Inflammatory macrophage treated with lipopolysaccharide for 1 hour (primary cell): ENCODE results near the gene RBMX2.
"Not testable (repeated sequence)": the region's sequence is repeated elsewhere in the genome, so short reads cannot be mapped to it uniquely, and the experiment has no call there.

Experiments used
- DNase-seq, 2 donors: peaks; one replicate each; pipeline ENCODE4 v3.0.0-alpha.2; 2020 to 2022

RBMX2 gene

DNA sequence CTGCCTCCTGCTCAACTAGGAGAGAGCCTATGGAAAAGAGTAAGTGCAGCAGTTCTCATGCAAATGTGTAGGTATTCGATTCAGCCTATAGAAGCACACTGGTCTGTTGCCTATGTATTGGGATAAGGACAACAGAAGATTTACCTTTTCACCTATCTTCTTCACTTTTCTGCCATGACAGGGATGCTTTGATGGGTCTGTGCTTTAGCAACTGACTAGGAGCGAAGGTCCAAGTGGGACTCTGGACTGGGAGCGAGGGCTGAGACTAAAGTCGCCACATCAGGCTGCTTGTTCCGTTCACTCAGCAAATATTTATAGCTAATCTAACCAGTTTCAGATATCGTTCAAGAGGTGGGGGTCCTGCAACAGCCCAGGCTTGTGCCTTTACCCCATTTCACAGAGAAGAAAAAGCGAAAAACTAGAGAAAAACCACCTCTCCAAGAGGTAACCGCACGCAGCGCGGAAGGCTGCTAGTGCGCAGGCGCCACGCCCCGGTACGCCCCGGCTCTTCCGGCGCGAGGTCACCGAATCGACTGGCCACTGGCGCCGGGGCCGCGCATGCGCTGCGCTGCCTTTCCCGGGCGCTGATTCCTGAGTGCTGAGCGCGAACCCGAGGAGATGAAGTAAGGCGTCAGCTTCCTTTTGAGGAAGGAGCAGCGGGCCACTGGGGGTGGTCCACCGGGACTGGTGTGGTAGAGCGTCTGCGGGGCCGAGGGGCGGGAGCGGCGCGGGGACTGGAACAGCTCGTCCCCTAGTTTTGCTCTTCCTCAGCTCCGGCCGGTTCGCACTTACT is at the start of gene RBMX2:
RBMX2 (plus strand) TSS at position 573 of the 793 bp plus-strand sequence; CDS start at position 619, 46 bp downstream.
- peak; percentile 74 to 80 for DNase-seq

GRCh38 chrX:130352050-130352449 is 49.7 kb upstream of the RBMX2 start:
- not testable (repeated sequence) for DNase-seq

DNA sequence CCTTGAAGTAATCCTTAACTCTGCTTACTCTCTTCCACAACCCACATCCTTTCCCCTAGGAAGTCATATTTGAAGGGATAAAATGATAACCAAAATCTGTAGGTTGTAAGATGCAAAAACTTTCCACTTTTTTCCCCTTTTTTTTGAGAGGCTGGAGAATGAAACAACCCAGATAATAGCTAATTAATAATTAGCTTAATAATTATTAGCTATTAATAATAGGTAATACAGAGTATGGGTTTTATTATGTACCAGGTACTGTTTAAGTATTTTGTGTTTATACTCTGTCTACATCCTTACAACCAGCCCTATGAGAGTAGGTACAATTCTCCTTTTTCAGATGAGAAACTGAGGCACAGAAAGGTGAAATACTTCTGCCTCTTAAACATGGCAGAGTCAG is 25.7 kb upstream of the RBMX2 start:
- DNase-seq: no peak

- DNase-seq: no peak
Observed at GRCh38 chrX:130378024-130378669, 23.6 kb upstream of the RBMX2 start.

DNA sequence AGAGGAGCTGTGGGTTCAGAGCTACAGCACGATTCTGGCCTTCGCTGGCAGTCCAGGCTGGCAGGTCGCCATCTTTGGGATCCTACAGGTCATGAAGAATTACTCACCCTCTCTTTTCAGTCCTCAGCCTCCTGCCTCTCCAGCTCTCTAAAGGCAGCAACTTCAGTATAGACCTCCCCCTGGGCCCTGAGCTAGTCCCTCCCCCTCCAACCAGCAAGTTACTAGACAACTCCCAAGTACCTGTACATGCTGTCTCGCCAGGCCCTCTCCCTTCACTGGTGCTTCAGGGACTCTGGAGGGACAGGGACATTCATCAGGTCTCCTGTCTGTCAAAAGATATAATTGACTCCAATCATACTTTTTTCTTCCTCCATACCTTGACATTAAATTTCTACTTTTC is 16.3 kb upstream of the RBMX2 start, which contains the start of gene GPR119:
GPR119 (minus strand) TSS at position 155 of the 400 bp plus-strand sequence. CDS start 227 bp downstream, outside the sequence.
- DNase-seq: no peak

- DNase-seq: no peak
Observed at GRCh38 chrX:130386408-130386808, 15.4 kb upstream of the RBMX2 start.

DNA sequence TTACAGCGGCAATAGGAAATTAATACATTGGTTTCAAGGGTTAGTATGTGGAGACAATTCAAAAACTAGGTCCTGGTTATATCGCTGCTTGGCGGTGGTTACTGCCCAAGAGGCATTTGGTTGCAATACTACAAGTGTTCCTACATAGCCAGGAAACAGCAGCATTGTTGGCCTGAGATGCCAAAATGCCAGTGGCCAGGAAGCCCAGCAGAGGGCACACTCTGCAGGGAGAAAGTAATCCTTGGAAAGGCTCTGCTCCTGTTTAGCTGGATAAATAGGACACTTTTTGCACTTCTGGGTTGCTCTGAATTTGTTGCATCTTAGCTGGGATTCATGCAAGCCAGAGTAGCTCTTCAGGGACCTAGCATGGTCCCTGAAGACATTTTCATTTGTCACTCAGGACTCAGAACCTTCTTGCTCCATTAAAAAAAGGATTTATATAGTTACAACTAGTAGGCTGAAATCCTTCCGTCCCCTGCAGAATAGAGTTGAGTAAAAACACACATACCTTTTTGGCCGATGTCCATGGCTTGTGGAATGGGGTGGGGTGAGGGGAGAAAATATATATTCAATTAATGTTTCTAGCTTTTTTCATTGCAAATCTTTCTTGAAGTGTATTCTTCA is 8.2 kb upstream of the RBMX2 start:
- DNase-seq: peak; percentile 16 to 26

DNA sequence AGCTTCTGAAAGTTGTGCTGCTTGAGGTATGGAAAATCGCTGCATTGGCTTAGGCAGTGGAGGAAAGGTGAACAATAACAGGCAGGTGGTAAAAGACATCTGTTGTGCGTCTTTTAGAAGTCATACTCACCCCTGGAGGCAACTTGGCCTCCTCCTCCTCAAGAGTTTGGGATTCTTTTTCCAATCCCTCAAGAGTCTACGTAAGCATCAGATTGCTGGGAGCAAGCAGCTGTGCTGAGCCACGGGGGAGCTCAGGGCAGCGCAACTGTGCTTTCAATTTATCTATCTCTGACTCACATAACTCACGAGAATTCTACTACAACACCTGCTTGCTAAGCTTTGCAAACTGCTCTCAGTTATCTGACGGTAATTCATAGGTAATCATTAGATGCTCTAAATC is 6.4 kb upstream of the RBMX2 start:
- no peak for DNase-seq

DNA sequence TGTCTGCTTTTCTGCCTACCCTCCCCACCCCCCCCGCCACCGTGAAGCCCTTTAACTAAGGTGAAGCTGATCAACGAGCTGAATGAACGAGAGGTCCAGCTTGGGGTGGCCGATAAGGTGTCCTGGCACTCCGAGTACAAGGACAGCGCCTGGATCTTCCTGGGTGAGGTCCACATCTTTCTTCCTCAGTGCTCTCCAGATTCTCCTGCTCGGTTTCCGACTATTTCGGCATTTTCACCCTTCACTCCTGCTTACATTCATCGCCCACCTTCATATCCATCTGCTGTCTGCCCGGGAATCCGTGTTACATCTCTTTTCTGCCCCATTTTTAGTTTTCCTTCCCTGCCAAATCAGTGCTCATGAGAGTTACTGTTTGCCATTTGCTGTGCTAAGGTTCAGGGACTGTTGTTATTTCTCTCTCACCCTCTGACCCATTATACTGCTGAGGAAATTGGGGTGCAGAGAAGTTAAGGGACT is 459 bp downstream of the RBMX2 start:
- no peak for DNase-seq

DNA sequence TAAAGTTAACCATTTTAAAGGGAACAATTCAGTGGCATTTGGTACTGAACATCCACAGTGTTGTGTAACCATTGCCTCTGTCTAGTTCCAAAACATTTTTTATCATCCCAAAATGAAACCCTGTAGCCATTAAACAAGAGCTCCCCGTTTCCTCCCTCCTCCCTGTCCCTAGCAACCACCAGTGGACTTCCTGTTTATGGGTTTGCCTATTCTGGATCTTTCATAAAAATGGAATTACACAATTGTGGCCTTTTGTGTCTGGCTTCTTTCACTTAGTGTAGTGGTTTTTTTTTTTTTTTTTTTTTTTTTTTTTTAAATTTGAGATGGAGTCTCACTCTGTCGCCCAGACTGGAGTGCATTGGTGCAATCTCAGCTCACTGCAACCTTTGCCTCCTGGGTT is 11.6 kb downstream of the RBMX2 start:
- peak; percentile 79 to 83 for DNase-seq

DNA sequence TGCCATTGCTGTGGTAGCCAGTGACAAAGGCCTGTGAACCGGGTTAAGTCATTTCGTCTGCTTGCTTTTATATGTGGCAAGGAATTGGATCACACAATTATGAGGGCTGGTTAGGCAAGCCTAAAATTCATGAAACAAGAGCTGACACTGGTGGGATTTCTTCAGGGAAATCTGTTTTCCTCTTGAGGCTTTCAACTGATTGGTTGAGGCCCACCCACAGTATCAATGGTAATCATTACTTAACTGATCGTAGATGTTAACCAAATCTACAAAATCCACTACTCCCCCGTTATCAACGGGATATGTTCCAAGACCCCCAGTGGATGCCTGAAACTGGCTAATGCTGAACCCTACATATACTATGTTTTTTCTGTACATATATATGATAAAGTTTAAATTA is 13.0 kb downstream of the RBMX2 start:
- DNase-seq: no peak

DNA sequence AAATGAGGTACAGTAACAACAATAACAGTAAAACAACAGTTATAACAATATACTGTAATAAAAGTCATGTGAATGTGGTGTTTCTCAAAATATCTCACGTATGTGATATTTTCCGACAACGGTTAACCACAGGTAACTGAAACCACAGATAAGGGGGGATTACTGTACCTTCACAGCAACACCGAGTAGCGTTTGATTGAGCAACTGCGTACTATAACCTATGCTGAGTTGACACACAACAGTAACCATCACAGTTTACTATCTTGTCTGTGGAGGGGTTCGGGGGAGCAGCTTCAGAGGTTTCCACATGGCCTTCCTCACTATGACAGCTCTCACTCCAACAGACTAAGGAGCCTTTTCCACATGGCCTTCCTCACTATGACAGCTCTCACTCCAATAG is 13.4 kb downstream of the RBMX2 start:
- no peak for DNase-seq

- no peak for DNase-seq
Observed at GRCh38 chrX:130416785-130417184, 15.0 kb downstream of the RBMX2 start.

DNA sequence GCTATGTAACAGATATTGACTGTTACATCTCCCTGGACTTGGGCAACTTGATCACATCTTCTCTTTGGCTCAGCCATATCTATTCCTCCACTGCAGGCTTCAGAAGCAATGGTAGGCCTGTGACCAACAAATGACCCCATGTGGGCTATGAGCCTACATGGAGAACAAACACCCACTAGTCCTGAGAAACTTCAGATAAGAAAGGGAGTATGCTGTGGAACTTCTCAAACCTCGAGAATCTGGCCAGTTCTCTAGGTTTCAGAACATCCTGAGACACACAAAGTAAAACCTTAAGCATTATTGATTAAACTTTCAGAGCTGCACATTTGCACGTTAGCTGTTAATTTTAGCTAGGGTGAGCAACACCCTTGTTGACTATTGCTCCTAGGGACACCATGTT is 16.3 kb downstream of the RBMX2 start:
- no peak for DNase-seq

DNA sequence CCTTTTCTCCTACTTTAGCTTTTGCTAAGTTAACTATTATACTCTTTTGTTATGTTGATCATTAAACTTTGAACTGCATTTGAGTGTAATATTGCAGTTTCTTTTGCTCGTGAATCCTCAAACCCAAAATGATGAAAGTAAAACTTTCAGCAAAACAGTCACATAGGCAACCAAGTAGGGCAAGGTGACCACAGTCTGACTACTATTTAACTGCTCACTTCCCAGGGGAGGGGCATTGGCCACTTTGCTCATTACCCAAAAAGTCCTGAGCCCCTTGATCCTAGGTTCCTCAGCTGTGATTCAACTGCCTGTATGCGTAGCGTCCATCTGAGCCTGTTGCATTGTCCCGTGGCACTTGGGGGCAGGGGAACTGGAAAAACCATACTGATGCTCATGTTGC is 17.0 kb downstream of the RBMX2 start:
- no peak for DNase-seq

DNA sequence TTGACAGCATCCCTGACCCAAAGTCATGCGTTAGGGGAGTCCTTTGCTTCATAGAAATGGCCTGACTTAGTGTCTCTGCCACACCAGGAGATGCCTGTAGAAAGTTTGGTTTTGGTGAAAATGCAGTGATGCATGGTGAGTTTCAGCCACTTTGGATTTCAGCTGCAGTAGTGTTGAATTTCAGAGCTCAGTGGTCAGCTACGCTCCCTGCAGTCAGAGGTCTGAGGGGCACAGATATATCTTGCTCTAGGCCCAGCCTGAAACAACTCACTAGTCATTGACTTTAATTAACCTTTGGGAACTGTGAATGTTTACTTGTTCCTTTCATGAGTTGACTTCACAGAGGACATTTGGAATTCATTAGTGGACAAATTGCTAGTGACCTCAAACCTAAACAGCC is 17.5 kb downstream of the RBMX2 start:
- no peak for DNase-seq

GRCh38 chrX:130426531-130426930 is 24.7 kb downstream of the RBMX2 start:
- no peak for DNase-seq

- not testable (repeated sequence) for DNase-seq
Observed at GRCh38 chrX:130429236-130429635, 27.4 kb downstream of the RBMX2 start.

- DNase-seq: no peak
Observed at GRCh38 chrX:130435937-130436336, 34.1 kb downstream of the RBMX2 start.

DNA sequence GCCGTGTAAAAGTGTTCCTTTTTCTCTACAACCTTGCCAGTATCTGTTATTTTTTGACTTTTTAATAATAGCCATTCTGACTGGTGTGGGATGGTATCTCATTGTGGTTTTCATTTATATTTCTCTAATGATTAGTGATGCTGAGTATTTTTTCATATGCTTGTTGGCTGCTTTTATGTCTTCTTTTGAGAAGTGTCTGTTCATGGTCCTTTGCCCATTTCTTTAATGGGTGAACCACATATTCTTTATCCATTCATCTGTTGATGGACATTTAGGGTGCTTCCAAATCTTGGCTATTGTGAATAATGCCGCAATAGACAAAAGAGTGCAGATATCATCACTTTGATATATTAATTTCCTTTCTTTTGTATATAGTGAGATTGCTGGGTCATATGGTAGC is 36.2 kb downstream of the RBMX2 start:
- DNase-seq: not testable (repeated sequence)

- no peak for DNase-seq
Observed at GRCh38 chrX:130443875-130444274, 42.1 kb downstream of the RBMX2 start.

- DNase-seq: no peak
Observed at GRCh38 chrX:130444641-130445336, 43.0 kb downstream of the RBMX2 start.

DNA sequence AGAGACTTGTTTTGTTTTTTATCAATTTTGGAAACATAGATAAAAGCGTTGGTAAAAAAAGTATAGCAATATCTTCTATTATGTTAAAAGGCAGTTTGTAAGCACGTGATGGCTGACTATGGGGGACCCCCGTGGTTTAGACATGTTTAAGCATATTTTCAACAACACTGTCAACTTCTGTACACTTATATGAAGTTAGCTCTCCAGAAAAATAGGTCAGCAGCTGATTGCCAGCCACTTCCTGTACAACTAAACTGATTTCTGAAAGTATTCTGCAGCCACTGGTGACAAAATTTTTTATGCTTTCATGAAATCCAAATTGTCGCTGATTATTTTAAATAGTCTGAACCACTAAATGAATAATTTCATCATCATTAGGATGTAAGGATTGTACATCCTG is 45.2 kb downstream of the RBMX2 start:
- DNase-seq: no peak
